ENCODE results near the gene PLA2G4B. TPM values are rescaled to one million over a fixed set of nuclear protein-coding genes. Genes with fewer than 3 reads are reported as not detected.

The PLA2G4B gene
- total RNA-seq, 6 experiments from 2014 or later = 1.6 to 3.0 (median 2.7) TPM

DNA sequence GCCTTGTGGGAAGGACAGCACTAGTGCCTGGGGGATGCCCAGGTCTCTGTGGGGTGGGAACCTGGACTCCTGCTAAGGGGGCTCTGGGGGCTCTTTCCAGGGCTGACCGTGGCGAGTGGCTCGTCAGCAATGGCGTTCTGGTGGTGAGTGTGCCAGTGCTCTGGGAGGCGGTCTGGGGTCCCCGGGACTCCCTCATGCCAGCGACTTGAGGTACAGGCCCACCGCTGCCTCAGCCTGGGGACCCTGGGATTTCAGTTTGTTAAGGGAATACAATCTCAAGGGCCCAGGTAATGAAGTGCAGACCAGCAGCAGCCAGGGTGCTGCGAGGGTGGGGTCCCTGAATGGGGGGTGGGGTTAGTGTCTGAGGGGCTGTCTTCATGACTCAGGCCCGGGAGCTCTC is 2.5 kb downstream of the PLA2G4B start:
- Mint-ChIP-seq H3K27ac (no peak overlapping the region), H3K4me3 (no peak overlapping the region), H3K9me3 (no peaks in the 10 kb centered on the region)

DNA sequence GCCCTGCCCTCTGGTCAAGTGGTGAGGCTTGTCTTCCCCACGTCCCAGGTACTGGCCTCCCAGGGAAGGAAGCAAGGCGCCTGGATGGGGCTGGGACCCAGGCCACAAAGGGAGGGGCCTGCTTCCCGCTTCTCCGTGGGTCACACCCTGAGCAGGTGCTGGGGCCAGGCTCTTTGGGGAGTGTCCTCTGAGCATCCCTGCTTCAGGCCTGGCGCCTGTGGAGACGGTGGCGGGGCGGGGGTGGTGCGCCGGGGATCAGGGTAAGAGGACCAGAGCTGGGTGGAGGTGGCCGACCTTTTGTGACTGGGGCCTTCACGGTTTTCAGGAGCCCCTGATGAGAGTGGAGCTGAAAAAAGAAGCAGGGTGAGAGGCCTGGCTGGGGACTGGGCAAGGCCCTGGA is 3.6 kb downstream of the PLA2G4B start:
- TF ChIP-seq, protein P1, sequence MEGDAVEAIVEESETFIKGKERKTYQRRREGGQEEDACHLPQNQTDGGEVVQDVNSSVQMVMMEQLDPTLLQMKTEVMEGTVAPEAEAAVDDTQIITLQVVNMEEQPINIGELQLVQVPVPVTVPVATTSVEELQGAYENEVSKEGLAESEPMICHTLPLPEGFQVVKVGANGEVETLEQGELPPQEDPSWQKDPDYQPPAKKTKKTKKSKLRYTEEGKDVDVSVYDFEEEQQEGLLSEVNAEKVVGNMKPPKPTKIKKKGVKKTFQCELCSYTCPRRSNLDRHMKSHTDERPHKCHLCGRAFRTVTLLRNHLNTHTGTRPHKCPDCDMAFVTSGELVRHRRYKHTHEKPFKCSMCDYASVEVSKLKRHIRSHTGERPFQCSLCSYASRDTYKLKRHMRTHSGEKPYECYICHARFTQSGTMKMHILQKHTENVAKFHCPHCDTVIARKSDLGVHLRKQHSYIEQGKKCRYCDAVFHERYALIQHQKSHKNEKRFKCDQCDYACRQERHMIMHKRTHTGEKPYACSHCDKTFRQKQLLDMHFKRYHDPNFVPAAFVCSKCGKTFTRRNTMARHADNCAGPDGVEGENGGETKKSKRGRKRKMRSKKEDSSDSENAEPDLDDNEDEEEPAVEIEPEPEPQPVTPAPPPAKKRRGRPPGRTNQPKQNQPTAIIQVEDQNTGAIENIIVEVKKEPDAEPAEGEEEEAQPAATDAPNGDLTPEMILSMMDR (IDR thresholded peaks at IDR 0.05) = no peak
- no peak overlapping the region for H3K4me3 Mint-ChIP-seq
- no peak overlapping the region for H3K27ac Mint-ChIP-seq
- no peak for DNase-seq
- no peaks in the 10 kb centered on the region; the same call in none of the 2 replicates for H3K27me3 Mint-ChIP-seq (ENCODE audit: insufficient read depth)
- no peaks in the 10 kb centered on the region for H3K4me1 Mint-ChIP-seq (ENCODE audit: low read depth)
- H3K9me3 Mint-ChIP-seq = no peaks in the 10 kb centered on the region
- H3K36me3 Mint-ChIP-seq (ENCODE audit: low read depth) = peaks cover 1% of the 10 kb centered on the region; the same call in 1 of the 2 replicates

More for the DNA sequence above, 2.5 kb downstream of the PLA2G4B start:
- H3K4me1 Mint-ChIP-seq (ENCODE audit: low read depth) = no peaks in the 10 kb centered on the region
- TF ChIP-seq, protein P1 (IDR thresholded peaks at IDR 0.05) = no peak
- no peaks in the 10 kb centered on the region; the same call in none of the 2 replicates for H3K27me3 Mint-ChIP-seq (ENCODE audit: insufficient read depth)
- no peak for DNase-seq
- peaks cover 4% of the 10 kb centered on the region; the same call in 1 of the 2 replicates for H3K36me3 Mint-ChIP-seq (ENCODE audit: low read depth)

DNA sequence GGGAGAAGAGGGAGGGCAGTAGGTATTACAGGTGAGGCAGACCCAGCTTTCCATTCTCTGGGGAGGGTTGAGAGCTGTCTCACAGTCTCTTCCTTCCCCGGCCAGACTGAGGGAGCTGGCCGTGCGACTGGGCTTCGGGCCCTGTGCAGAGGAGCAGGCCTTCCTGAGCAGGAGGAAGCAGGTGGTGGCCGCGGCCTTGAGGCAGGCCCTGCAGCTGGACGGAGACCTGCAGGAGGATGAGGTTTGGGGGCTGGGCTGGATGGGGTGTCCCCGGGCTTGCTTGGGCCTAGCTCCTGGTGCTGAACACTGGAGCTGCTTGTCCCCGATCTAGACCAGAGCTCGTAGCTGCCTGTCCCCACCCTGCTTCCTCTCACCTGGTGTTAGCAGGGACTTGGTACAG is 4.9 kb downstream of the PLA2G4B start:
- peaks cover 5% of the 10 kb centered on the region for H3K36me3 Mint-ChIP-seq (ENCODE audit: low read depth)
- H3K4me1 Mint-ChIP-seq (ENCODE audit: low read depth) = no peaks in the 10 kb centered on the region
- no peak for DNase-seq
- H3K27me3 Mint-ChIP-seq (ENCODE audit: insufficient read depth) = no peaks in the 10 kb centered on the region; the same call in 1 of the 2 replicates
- TF ChIP-seq, protein P1 (IDR thresholded peaks at IDR 0.05) = no peak
- H3K27ac Mint-ChIP-seq = no peak overlapping the region
- H3K4me3 Mint-ChIP-seq = no peak overlapping the region
- no peaks in the 10 kb centered on the region for H3K9me3 Mint-ChIP-seq

DNA sequence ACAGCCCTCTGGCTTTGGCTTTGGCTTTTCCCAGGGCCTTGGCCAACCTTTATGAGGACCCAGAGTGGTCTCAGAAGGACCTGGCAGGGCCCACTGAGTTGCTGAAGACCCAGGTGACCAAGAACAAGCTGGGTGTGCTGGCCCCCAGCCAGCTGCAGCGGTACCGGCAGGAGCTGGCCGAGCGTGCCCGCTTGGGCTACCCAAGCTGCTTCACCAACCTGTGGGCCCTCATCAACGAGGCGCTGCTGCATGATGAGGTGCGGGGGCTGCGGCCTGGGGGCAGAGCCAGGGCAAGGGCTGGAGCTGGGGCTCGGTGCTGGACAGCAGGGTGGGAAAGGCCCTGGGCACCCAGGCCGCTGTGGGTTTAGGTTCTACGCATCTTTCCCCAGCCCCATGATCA is 6.2 kb downstream of the PLA2G4B start:
- TF ChIP-seq, protein P1 (IDR thresholded peaks at IDR 0.05) = no peak
- H3K27me3 Mint-ChIP-seq (ENCODE audit: insufficient read depth) = no peaks in the 10 kb centered on the region; the same call in 1 of the 2 replicates
- H3K4me3 Mint-ChIP-seq = no peak overlapping the region
- H3K27ac Mint-ChIP-seq = no peak overlapping the region
- H3K9me3 Mint-ChIP-seq = no peaks in the 10 kb centered on the region
- no peaks in the 10 kb centered on the region for H3K4me1 Mint-ChIP-seq (ENCODE audit: low read depth)
- DNase-seq = no peak
- H3K36me3 Mint-ChIP-seq (ENCODE audit: low read depth) = peaks cover 5% of the 10 kb centered on the region

DNA sequence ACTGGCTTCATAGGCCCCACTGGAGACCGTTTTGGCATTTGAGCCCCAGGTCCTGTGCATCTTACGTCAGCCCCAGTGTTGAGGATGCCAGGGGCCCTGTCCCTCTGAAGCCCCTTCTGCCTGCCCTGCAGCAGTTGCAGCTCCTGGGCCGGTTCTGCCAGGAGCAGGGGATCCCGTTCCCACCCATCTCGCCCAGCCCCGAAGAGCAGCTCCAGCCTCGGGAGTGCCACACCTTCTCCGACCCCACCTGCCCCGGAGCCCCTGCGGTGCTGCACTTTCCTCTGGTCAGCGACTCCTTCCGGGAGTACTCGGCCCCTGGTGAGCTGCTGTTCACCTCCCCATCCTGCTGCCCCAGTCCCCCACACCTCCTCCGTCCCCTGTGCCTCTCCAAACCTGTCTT is 8.6 kb downstream of the PLA2G4B start:
- Mint-ChIP-seq H3K27ac (no peak overlapping the region), H3K4me1 (ENCODE audit: low read depth) (no peaks in the 10 kb centered on the region), H3K27me3 (ENCODE audit: insufficient read depth) (peaks cover 4% of the 10 kb centered on the region; the same call in 1 of the 2 replicates), H3K36me3 (ENCODE audit: low read depth) (peaks cover 5% of the 10 kb centered on the region), H3K4me3 (no peak overlapping the region), H3K9me3 (no peaks in the 10 kb centered on the region)
- TF ChIP-seq, protein P1 (IDR thresholded peaks at IDR 0.05) = no peak
- no peak for DNase-seq

DNA sequence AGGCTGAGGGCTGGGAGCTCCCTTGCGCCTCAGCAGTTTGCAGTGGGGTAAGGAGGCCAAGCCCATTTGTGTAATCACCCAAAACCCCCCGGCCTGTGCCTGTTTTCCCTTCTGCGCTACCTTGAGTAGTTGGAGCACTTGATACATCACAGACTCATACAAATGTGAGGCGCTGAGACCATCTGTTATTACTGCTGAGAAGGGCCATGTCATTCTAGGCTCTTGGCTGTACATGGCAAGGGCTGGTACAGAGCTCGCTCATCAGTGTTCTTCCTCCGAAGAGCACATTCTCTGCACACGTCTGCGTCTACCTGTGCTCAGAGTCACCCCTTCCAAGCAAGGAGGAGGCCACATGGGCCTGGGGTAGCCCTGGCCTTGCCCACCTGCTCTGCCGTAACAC is 9.3 kb downstream of the PLA2G4B start:
- DNase-seq = no peak
- Mint-ChIP-seq H3K36me3 (ENCODE audit: low read depth) (peaks cover 5% of the 10 kb centered on the region), H3K9me3 (no peaks in the 10 kb centered on the region), H3K4me1 (ENCODE audit: low read depth) (no peaks in the 10 kb centered on the region), H3K27me3 (ENCODE audit: insufficient read depth) (peaks cover 4% of the 10 kb centered on the region; the same call in 1 of the 2 replicates), H3K4me3 (no peak overlapping the region), H3K27ac (no peak overlapping the region)
- TF ChIP-seq, protein P1 (IDR thresholded peaks at IDR 0.05) = no peak
